ENCODE measurements around the gene MYO7B.

GRCh38 chr2:127573771-127574170 lies 38.3 kb downstream of the MYO7B start:
- TF ChIP-seq, protein P1, sequence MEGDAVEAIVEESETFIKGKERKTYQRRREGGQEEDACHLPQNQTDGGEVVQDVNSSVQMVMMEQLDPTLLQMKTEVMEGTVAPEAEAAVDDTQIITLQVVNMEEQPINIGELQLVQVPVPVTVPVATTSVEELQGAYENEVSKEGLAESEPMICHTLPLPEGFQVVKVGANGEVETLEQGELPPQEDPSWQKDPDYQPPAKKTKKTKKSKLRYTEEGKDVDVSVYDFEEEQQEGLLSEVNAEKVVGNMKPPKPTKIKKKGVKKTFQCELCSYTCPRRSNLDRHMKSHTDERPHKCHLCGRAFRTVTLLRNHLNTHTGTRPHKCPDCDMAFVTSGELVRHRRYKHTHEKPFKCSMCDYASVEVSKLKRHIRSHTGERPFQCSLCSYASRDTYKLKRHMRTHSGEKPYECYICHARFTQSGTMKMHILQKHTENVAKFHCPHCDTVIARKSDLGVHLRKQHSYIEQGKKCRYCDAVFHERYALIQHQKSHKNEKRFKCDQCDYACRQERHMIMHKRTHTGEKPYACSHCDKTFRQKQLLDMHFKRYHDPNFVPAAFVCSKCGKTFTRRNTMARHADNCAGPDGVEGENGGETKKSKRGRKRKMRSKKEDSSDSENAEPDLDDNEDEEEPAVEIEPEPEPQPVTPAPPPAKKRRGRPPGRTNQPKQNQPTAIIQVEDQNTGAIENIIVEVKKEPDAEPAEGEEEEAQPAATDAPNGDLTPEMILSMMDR (IDR thresholded peaks at IDR 0.05), result no peak
- TF ChIP-seq EZH2 (IDR thresholded peaks at IDR 0.05; ENCODE audit: borderline replicate concordance, insufficient read depth, low read depth, low read length, poor library complexity, severe bottlenecking), result no peak

Data from B cell (primary cell).